Fibroblast of pulmonary artery (primary cell): ENCODE results near the gene FRAS1.
"Not testable (repeated sequence)": the region's sequence is repeated elsewhere in the genome, so short reads cannot be mapped to it uniquely, and the experiment has no call there.

Experiments used
- DNase-seq: peaks from one replicate; pipeline ENCODE4 v3.0.0-alpha.2; 2010; ENCODE audit warnings: low read depth
- H3K4me3 ChIP-seq: replicated peaks from 2 replicates; pipeline ENCODE4 v1.5.1; 2011; ENCODE audit warnings: low read depth, mild to moderate bottlenecking, control low read depth, low read length, moderate library complexity
- TF ChIP-seq, protein P1 (sequence below): IDR thresholded peaks from 2 replicates; pipeline ENCODE4 v1.5.1; 2011; ENCODE audit warnings: mild to moderate bottlenecking, control low read depth, low read length, inconsistent platforms; ENCODE audit errors: missing control alignments

The FRAS1 gene

GRCh38 chr4:78120144-78120880 lies 63.2 kb downstream of the FRAS1 start:
- H3K4me3 ChIP-seq = no peak overlapping the region
- TF ChIP-seq, protein P1, sequence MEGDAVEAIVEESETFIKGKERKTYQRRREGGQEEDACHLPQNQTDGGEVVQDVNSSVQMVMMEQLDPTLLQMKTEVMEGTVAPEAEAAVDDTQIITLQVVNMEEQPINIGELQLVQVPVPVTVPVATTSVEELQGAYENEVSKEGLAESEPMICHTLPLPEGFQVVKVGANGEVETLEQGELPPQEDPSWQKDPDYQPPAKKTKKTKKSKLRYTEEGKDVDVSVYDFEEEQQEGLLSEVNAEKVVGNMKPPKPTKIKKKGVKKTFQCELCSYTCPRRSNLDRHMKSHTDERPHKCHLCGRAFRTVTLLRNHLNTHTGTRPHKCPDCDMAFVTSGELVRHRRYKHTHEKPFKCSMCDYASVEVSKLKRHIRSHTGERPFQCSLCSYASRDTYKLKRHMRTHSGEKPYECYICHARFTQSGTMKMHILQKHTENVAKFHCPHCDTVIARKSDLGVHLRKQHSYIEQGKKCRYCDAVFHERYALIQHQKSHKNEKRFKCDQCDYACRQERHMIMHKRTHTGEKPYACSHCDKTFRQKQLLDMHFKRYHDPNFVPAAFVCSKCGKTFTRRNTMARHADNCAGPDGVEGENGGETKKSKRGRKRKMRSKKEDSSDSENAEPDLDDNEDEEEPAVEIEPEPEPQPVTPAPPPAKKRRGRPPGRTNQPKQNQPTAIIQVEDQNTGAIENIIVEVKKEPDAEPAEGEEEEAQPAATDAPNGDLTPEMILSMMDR = no peak
- no peak for DNase-seq

DNA sequence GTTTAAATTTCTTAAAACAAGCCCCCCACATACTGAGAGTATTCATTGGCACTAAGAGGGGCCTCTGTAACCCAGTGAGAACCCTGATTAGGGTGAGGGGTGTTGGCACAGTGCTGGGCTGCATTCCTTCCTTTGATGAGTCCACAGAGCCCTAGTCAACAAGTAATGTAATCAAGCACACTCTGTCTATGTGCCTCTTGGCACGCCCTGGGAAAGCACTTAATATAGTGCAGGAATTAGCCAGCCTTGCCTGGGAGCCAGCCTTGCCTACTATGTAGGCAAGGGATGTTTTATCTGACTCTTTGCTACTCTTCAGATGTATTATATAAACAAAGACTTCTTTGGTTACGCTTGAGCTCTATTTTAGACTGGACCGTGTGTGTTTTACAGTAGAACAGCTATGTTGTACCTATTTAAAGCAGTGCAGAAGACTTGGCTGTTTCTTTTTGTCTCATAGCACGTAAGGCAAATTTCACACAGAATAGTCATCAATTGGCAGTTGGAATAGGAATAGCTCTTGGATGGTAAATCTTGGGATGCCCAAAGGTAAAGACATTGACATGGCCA lies 64.3 kb downstream of the FRAS1 start:
- no peak for DNase-seq

DNA sequence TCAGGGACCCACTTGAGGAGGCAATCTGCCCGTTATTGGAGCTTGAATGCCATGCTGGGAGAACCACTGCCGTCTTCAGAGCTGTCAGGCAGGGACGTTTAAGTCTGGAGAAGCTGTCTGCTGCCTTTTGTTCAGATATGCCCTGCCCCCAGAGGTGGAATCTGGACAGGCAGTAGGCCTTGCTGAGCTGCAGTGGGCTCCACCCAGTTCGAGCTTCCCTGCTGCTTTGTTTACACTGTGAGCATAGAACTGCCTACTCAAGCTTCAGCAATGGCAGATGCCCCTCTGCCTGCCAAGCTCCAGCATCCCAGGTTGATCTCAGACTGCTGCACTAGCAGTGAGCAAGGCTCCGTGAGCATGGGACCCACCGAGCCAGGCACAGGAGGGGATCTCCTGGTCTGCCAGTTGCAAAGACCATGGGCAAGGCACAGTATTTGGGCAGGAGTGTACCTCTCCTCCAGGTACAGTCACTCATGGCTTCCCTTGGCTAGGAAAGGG lies 68.8 kb downstream of the FRAS1 start:
- not testable (repeated sequence) for H3K4me3 ChIP-seq, DNase-seq

More for the DNA sequence above, 64.3 kb downstream of the FRAS1 start:
- TF ChIP-seq, protein P1 = no peak
- H3K4me3 ChIP-seq = no peak overlapping the region

GRCh38 chr4:78129383-78130108 lies 72.4 kb downstream of the FRAS1 start:
- H3K4me3 ChIP-seq = no peak overlapping the region
- TF ChIP-seq, protein P1 = no peak
- DNase-seq = no peak

GRCh38 chr4:78131403-78131802 lies 74.3 kb downstream of the FRAS1 start:
- peak; percentile 14 for DNase-seq
- H3K4me3 ChIP-seq = no peak overlapping the region
- TF ChIP-seq, protein P1 = no peak

GRCh38 chr4:78136109-78137081 lies 79.3 kb downstream of the FRAS1 start:
- TF ChIP-seq, protein P1 = no peak
- H3K4me3 ChIP-seq = no peak overlapping the region
- no peak for DNase-seq
